NCI-H524 (cell line): Measurements from ENCODE around the gene MYO1B.

Experiments
- DNase-seq, 2 experiments: peaks; one replicate each; lab custom pipeline; 2025; lab: John Stamatoyannopoulos, UW

Gene MYO1B

GRCh38 chr2:191245046-191245868 lies at the start of gene MYO1B:
Gene MYO1B, plus strand, starts transcription at chr2:191245404. Its CDS starts 31,492 bp downstream, at chr2:191276896.
- DNase-seq: peak; percentile 41 to 82

GRCh38 chr2:191197096-191197495 lies 48.1 kb upstream of the MYO1B start:
- no peak for DNase-seq

GRCh38 chr2:191198271-191198670 lies 46.9 kb upstream of the MYO1B start:
- DNase-seq: no peak

- DNase-seq: no peak
Observed at GRCh38 chr2:191199929-191200512, 45.2 kb upstream of the MYO1B start.

DNA sequence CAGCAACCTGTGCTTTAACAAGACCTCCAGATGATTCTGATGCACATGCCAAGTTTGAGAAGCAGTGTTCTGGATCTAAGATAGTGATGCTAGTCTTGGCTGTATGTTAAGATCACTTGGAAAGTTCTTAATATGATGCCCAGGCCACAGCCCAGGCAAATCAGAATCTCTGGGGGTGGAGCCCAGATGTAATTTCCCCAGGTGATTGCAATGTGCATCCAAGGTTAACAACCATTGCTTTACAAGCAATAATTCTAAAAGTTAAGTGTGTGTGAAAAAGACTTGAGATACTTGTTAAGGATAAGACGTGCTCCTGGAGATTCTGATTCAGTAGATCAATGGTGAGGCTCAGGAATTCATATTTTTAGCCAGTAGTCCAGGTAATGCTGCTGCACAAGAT lies 44.3 kb upstream of the MYO1B start:
- DNase-seq: no peak

DNA sequence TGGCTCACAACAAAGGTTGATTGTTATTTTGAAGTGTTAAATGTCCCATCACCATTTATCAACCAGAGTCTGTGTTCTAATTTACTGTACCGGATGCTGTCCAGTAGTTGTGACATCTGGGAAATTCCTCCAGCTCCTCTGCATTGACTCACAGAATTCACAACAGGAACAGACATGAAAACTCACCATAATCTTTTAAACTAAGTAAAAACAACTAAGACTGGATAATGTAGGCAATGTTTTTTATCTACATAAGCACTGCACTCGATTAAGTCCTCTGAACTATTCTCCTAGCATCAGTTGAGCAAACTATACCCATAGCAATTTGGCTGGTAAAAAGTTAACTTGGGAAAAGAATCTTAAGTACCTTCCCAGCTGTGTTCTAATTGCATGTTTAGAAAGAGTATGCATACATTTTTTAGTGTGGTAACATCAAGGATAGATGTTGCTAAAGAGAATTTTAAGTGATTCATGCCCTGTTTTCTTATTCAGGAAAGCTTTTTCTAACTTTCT lies 42.9 kb upstream of the MYO1B start:
- no peak for DNase-seq

DNA sequence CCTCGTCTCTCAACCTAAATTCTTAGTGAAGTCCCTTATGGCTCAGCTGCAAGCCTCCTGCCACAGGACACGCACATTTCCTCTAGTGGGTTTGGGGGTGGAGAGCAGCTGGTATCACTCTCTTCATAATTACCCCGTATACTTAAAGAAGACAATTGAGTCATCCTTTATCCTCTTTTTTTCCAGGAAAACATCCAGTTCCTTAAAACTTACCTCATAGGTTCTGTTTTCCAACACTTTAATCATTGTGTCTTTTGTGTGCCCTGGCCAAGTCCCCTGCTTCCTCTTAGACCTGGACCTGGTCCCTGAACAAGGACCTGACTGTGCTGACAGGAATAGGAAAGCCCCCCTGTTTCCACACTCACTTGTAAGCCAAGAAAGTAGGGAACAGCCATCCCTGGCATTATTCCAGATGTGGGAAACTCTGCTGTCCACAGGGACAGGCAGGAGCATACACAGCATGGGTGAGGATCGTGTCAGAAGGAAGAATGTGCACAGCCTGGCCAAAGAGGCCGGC lies 42.3 kb upstream of the MYO1B start:
- DNase-seq: peak; percentile 2 to 75

- DNase-seq: no peak
Observed at GRCh38 chr2:191204433-191204832, 40.8 kb upstream of the MYO1B start.

DNA sequence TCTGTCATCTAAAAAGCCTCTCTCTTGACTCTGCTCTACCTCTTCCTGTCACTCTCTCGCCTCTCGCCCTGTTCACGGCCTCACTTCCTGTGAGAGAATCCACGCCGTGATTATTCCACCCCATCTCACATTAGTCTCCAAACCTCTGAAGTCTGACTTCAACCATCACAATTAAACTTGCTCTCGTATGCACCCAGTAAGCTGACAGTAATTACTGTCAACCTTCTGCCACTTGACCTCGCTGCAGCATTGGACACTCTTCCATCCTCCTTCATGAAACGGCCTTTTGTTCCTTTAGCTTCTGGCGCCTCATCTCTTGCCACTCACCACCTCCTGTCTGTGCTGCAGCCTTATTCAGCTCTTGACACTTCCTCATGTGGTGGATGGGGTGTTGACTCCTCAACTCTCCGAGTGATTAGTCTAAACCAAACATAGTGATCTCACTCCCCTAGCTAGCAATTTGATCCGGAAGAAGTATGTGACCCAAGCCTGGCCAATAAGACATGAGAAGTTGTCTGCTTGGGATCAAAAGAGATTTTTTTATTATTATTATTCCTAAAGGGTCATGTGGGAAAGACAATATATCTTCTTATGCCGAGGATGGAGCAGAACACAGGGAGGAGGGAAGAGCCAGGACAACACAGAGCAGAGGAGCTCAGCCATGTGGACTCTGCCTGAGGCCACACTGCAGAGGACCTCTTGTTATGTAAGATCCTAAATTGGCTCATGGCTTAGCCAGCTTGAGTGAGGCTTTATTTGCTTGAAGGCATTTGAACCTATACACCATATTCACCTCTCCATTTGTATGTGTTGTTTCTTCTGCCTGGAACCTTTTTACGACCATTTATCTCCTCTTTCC lies 38.4 kb upstream of the MYO1B start:
- no peak for DNase-seq

DNA sequence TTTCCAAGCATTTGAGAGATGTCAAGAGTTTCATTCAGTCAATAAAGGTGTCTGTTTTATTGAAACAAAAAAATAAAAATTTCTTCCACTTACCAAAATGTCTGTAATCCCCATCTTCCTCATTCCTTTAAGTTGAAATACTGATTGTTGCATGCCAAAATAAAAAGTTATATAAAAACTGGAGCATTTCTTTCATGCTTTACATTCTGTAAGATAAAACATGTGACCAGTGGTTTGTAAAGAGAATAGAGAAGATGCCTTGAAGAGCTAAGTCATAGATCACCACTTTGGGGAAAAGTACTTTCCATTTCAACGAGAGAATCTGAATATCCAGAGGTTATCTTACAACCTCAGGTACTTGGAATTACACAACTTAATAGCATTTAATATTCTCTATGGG lies 35.9 kb upstream of the MYO1B start:
- DNase-seq: no peak

GRCh38 chr2:191212119-191212518 lies 33.1 kb upstream of the MYO1B start:
- DNase-seq: no peak

DNA sequence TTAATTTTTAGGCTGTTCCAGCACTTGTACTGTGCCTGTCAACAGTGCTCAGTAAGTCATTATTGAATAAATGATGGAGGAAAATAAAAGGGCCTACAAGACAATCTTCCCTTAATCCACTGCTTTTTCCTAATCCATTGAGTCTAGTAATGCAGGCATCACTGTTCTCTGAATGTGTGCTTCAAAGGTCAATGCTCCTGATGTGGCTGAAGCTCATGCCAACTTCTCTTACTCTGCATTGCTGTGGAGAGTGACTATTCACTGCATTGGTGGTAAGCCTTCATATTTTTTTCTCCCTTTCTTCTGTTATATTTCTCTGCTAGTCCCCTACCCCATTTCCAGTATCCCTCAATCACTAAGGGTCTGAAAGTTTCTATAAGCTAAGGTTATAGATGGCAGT lies 31.9 kb upstream of the MYO1B start:
- DNase-seq: no peak

DNA sequence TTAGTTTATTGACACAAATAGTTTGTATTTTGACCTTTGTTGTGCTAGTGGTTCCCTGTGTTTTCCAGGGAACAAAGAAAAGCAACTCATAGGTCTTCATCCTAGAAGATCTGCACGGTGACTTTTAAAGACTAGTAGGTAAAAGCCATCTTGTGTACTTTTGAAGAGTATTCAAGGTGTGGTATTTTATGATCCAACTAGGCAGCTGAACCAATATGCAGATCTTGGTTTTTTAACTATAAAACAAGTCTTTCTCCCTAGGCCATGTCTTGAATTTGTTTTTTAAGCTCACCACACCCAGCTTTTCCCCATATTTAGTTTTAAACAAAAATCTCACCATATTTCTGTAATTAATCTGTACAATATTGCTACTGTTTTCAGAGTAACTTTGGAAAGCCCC lies 30.0 kb upstream of the MYO1B start:
- no peak for DNase-seq

GRCh38 chr2:191215666-191216065 lies 29.5 kb upstream of the MYO1B start:
- no peak for DNase-seq

GRCh38 chr2:191217580-191217979 lies 27.6 kb upstream of the MYO1B start:
- DNase-seq: no peak

- peak; percentile 55 to 63 for DNase-seq
Observed at GRCh38 chr2:191218292-191218898, 26.8 kb upstream of the MYO1B start.

- DNase-seq: no peak
Observed at GRCh38 chr2:191220671-191221070, 24.5 kb upstream of the MYO1B start.

- DNase-seq: no peak
Observed at GRCh38 chr2:191221666-191222065, 23.5 kb upstream of the MYO1B start.

- DNase-seq: peak; percentile 38 to 81
Observed at GRCh38 chr2:191222507-191222906, 22.7 kb upstream of the MYO1B start.

DNA sequence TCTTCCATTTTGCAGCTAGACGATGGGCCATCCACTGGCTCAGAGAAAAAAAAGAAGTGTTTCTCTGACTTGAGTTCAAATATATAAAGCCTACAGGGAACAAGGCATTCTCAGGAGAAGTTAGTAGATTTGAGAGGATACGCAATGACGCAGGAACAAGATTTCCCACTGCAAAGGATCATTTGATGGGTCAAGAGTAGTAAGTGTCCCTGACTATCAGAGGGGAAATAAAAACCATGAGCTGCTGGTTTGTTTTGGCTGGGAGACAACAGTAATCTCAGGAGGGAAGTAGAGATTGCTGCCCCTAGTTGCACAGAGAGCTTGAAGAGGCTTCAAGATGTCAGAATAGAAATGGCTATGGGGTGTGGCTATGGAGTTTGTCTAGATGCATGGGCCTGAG lies 22.3 kb upstream of the MYO1B start:
- DNase-seq: no peak

DNA sequence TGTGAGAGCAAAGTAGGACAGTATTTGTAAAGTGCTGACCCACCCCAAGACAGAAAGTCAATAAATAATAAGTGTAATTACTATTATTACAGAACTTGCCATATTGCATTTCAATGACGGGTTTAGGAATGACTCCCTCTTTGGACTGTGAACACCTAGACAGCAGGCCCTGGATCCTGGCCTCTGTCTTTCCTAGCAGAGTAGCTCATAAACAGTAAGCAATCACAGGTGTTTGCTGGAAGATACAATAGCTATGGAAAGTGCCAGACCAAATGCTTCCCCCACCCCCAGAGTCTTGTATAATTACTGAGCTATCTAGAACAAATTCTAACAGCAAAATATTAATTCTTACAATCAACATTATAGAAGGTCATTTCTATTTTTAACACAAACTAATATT lies 20.1 kb upstream of the MYO1B start:
- DNase-seq: no peak

- no peak for DNase-seq
Observed at GRCh38 chr2:191225690-191226089, 19.5 kb upstream of the MYO1B start.
